Fibroblast of lung (primary cell): ENCODE measurements around the gene ALDH3A2. TPM values are rescaled to one million over a fixed set of nuclear protein-coding genes. Genes with fewer than 3 reads are reported as not detected.

Experiments
- DNase-seq, 2 donors: peaks; one replicate each; pipeline versions ENCODE4 v3.0.0 to v3.0.0-alpha.2; 2010; ENCODE audit warnings: low read depth in 2 of 2
- H2AFZ ChIP-seq: 2 replicates; pipeline ENCODE4 v1.5.1; 2012; ENCODE audit warnings: low read length, control low read depth, inconsistent platforms
- H3K27ac ChIP-seq: 2 replicates; pipeline ENCODE4 v1.5.1; 2011; ENCODE audit warnings: low read length, control low read depth; ENCODE audit not compliant: insufficient read depth
- H3K27me3 ChIP-seq: 2 replicates; pipeline ENCODE4 v1.5.1; 2011; ENCODE audit warnings: mild to moderate bottlenecking, low read length; ENCODE audit not compliant: control insufficient read depth, insufficient read depth
- H3K36me3 ChIP-seq: 2 replicates; pipeline ENCODE4 v1.5.1; 2011; ENCODE audit warnings: low read length; ENCODE audit not compliant: control insufficient read depth, insufficient read depth
- H3K4me1 ChIP-seq: 2 replicates; pipeline ENCODE4 v1.5.1; 2011; ENCODE audit warnings: low read length; ENCODE audit not compliant: control insufficient read depth, insufficient read depth; ENCODE audit errors: extremely low read depth
- H3K4me2 ChIP-seq: 2 replicates; pipeline ENCODE4 v1.5.1; 2011; ENCODE audit warnings: low read length, control low read depth; ENCODE audit not compliant: insufficient read depth; ENCODE audit errors: extremely low read depth
- H3K4me3 ChIP-seq, 4 experiments: fragments of 200-600 bp in 1 of 4; sonication (generic) in 1 of 4; replicated peaks in 1 of 4; 2 replicates each; pipeline ENCODE4 v1.5.1; 2011 to 2016; ENCODE audit warnings: low read length in 4 of 4, low read depth in 3 of 4, mild to moderate bottlenecking in 3 of 4, control low read depth in 2 of 4, inconsistent platforms in 1 of 4, mixed read lengths in 1 of 4; ENCODE audit not compliant: insufficient read depth in 1 of 4; ENCODE audit errors: control extremely low read depth in 1 of 4
- H3K79me2 ChIP-seq: 2 replicates; pipeline ENCODE4 v1.5.1; 2012; ENCODE audit warnings: mild to moderate bottlenecking, low read length, inconsistent platforms; ENCODE audit not compliant: control insufficient read depth, insufficient read depth
- H3K9ac ChIP-seq: 2 replicates; pipeline ENCODE4 v1.5.1; 2011; ENCODE audit warnings: mild to moderate bottlenecking, low read length, control low read depth; ENCODE audit not compliant: insufficient read depth
- H3K9me3 ChIP-seq: 2 replicates; pipeline ENCODE4 v1.5.1; 2012; ENCODE audit warnings: low read depth, low read length; ENCODE audit not compliant: control insufficient read depth, insufficient read depth
- H4K20me1 ChIP-seq: 2 replicates; pipeline ENCODE4 v1.5.1; 2011; ENCODE audit warnings: low read length; ENCODE audit not compliant: control insufficient read depth, insufficient read depth; ENCODE audit errors: extremely low read depth
- CTCF ChIP-seq, 2 donors: IDR thresholded peaks in 1 of 2; conservative IDR thresholded peaks in 1 of 2; 1 replicate in 1 of 2; 2 replicates in 1 of 2; pipeline ENCODE4 v1.5.1; 2011 to 2012; ENCODE audit warnings: low read length in 2 of 2, control low read depth in 1 of 2, inconsistent platforms in 1 of 2, low read depth in 1 of 2, mild to moderate bottlenecking in 1 of 2
- EZH2 ChIP-seq: IDR thresholded peaks from 2 replicates; pipeline ENCODE4 v1.5.1; 2012; ENCODE audit warnings: low read length, control low read depth, mild to moderate bottlenecking; ENCODE audit errors: missing control alignments
- polyA plus RNA-seq, 2 donors: library from polyadenylated mRNA; depleted of rRNA in 1 of 2; stranded (reverse) in 1 of 2; unstranded in 1 of 2; fragments of >200 nt; gene quantifications; 2 replicates each; pipeline ENCODE4 v1.2.1, GENCODE V29; 2011 to 2012; ENCODE audit warnings: missing spikeins in 1 of 2
- total RNA-seq: library from RNA; depleted of rRNA; stranded (reverse); fragments of >200 nt; gene quantifications from 2 replicates; pipeline ENCODE4 v1.2.1, GENCODE V29; 2014

Gene ALDH3A2
- total and polyA plus RNA-seq, 2 donors (not counting 1 experiment from before 2014, with no cell fraction given), result 14.6 to 30.2 TPM

- Histone ChIP-seq H2AFZ (no peak overlapping the region), H3K36me3 (no peaks in the 10 kb centered on the region), H3K4me1 (no peaks in the 10 kb centered on the region), H3K27me3 (no peaks in the 10 kb centered on the region), H3K9me3 (no peaks in the 10 kb centered on the region), H3K9ac (no peak overlapping the region), H3K4me3 (no peak overlapping the region), H3K79me2 (no peaks in the 10 kb centered on the region), H3K27ac (no peak overlapping the region), H4K20me1 (no peaks in the 10 kb centered on the region), H3K4me2 (no peak overlapping the region)
- TF ChIP-seq EZH2 (no peak), CTCF (conservative IDR thresholded peaks at IDR 0.05 in 1 of 2, IDR thresholded peaks at IDR 0.05 in 1 of 2; ENCODE audit: low read depth in 1 of 2, low read length in 2 of 2) (no peak)
- DNase-seq, result peak in 1 of 2 donors; percentile 18
These were observed 38.0 kb downstream of the ALDH3A2 start for GRCh38 chr17:19686400-19687090.

GRCh38 chr17:19702217-19702641 lies 53.7 kb downstream of the ALDH3A2 start:
- Histone ChIP-seq H3K36me3 (no peaks in the 10 kb centered on the region), H2AFZ (no peak overlapping the region), H3K79me2 (no peaks in the 10 kb centered on the region), H3K4me2 (no peak overlapping the region), H3K4me1 (no peaks in the 10 kb centered on the region), H3K4me3 (no peak overlapping the region), H3K27ac (no peak overlapping the region), H4K20me1 (no peaks in the 10 kb centered on the region), H3K9ac (no peak overlapping the region), H3K27me3 (no peaks in the 10 kb centered on the region), H3K9me3 (no peaks in the 10 kb centered on the region)
- no peak for TF ChIP-seq EZH2
- no peak for TF ChIP-seq CTCF (conservative IDR thresholded peaks at IDR 0.05 in 1 of 2, IDR thresholded peaks at IDR 0.05 in 1 of 2; ENCODE audit: low read depth in 1 of 2, low read length in 2 of 2)
- DNase-seq, result no peak

- Histone ChIP-seq H3K4me2 (no peak overlapping the region), H3K36me3 (no peaks in the 10 kb centered on the region), H3K4me1 (no peaks in the 10 kb centered on the region), H3K27me3 (no peaks in the 10 kb centered on the region), H3K9ac (no peak overlapping the region), H2AFZ (no peak overlapping the region), H3K4me3 (no peak overlapping the region), H3K27ac (no peak overlapping the region), H4K20me1 (no peaks in the 10 kb centered on the region), H3K9me3 (no peaks in the 10 kb centered on the region), H3K79me2 (no peaks in the 10 kb centered on the region)
- DNase-seq, result no peak
- TF ChIP-seq CTCF (conservative IDR thresholded peaks at IDR 0.05 in 1 of 2, IDR thresholded peaks at IDR 0.05 in 1 of 2; ENCODE audit: low read depth in 1 of 2, low read length in 2 of 2) (no peak), EZH2 (no peak)
These were observed 54.7 kb downstream of the ALDH3A2 start for GRCh38 chr17:19703106-19703827.
